HCT116 (cell line): ENCODE measurements around the gene UBR3. TPM values are rescaled to one million over a fixed set of nuclear protein-coding genes. Genes with fewer than 3 reads are reported as not detected.

Experiments
- ATAC-seq: fragments of 200-7000 bp; cut with Tn5 transposase; 2 replicates; pipeline ENCODE4 v1.9.1; 2020; ENCODE audit warnings: mild to moderate bottlenecking, moderate library complexity
- BruUV-seq: library from RNA; stranded (reverse); fragments of 400-500 nt; replicated peaks from 2 replicates; lab custom pipeline; 2021; lab: Mats Ljungman, UMichigan
- CTCF ChIA-PET: fragments of 300-600 bp; sonication (Branson Sonifier 250); formaldehyde crosslinking; loops from one replicate; lab custom pipeline; 2021; ENCODE audit warnings: antibody characterized with exemption; lab: Charles Lee
- POLR2A ChIA-PET: fragments of 300-600, 350-600 bp; sonication (Branson Sonifier 250); formaldehyde crosslinking; loops from one replicate; lab custom pipeline; 2021; ENCODE audit warnings: antibody characterized with exemption; lab: Charles Lee
- RAD21 ChIA-PET, 2 experiments: fragments of 300-600 bp; sonication (Branson Sonifier 250); formaldehyde crosslinking; loops; one replicate each; lab custom pipeline; 2023; ENCODE audit warnings: low total read pairs in 2 of 2; ENCODE audit not compliant: uncharacterized antibody in 2 of 2, unreplicated experiment in 2 of 2, low non-redundant PET in 1 of 2; lab: Charles Lee
- DNase-seq: peaks from one replicate; pipeline ENCODE4 v3.0.0-alpha.2; 2010; ENCODE audit warnings: low read depth, low spot score
- H2AFZ ChIP-seq: fragments of 200-600 bp; shearing (Covaris generic), sonication (generic); 2 replicates; pipeline ENCODE4 v1.6.1; 2017; ENCODE audit warnings: low read depth, mixed run types, mixed read lengths, antibody characterized with exemption, low read length; ENCODE audit not compliant: poor library complexity, severe bottlenecking
- H3K27ac ChIP-seq: 2 replicates; pipeline ENCODE4 v1.5.1; 2012; ENCODE audit warnings: low read depth, low read length
- H3K27me3 ChIP-seq: fragments of 200-600 bp; sonication (generic); 2 replicates; pipeline ENCODE4 v1.6.1; 2016; ENCODE audit warnings: mixed run types, low read length, mixed read lengths; ENCODE audit not compliant: insufficient read depth
- H3K36me3 ChIP-seq, 2 experiments: fragments of 200-500 bp in 1 of 2; fragments of 200-600 bp in 1 of 2; sonication (Bioruptor generic) in 1 of 2; sonication (generic) in 1 of 2; 2 replicates each; pipeline versions ENCODE4 v1.5.1 to v1.6.1; 2014 to 2016; ENCODE audit warnings: low read length in 2 of 2, inconsistent platforms in 1 of 2, mixed read lengths in 1 of 2, mixed run types in 1 of 2; ENCODE audit not compliant: insufficient read depth in 2 of 2, control insufficient read depth in 1 of 2
- H3K4me1 ChIP-seq, 2 experiments: fragments of 200-600 bp in 1 of 2; sonication (generic) in 1 of 2; 2 replicates each; pipeline versions ENCODE4 v1.5.1 to v1.6.1; 2012 to 2017; ENCODE audit warnings: low read length in 2 of 2, inconsistent platforms in 1 of 2, mild to moderate bottlenecking in 1 of 2, mixed read lengths in 1 of 2, mixed run types in 1 of 2, moderate library complexity in 1 of 2; ENCODE audit not compliant: insufficient read depth in 2 of 2, control insufficient read depth in 1 of 2
- H3K4me2 ChIP-seq: fragments of 200-600 bp; sonication (generic); 2 replicates; pipeline ENCODE4 v1.6.1; 2017; ENCODE audit warnings: mixed run types, low read length, mixed read lengths
- H3K4me3 ChIP-seq, 2 experiments: fragments of 200-600 bp in 1 of 2; sonication (generic) in 1 of 2; replicated peaks in 1 of 2; 2 replicates each; pipeline ENCODE4 v1.5.1; 2011 to 2016; ENCODE audit warnings: low read length in 2 of 2, control low read depth in 1 of 2, low read depth in 1 of 2, mild to moderate bottlenecking in 1 of 2, mixed read lengths in 1 of 2, mixed run types in 1 of 2
- H3K79me2 ChIP-seq: fragments of 200-600 bp; sonication (generic); 2 replicates; pipeline ENCODE4 v1.6.1; 2017; ENCODE audit warnings: mild to moderate bottlenecking, mixed run types, low read length, moderate library complexity, mixed read lengths; ENCODE audit not compliant: insufficient read depth
- H3K9ac ChIP-seq: fragments of 200-600 bp; sonication (generic); 2 replicates; pipeline ENCODE4 v1.6.1; 2016; ENCODE audit warnings: low read length, mixed read lengths
- H3K9me2 ChIP-seq: fragments of 200-600 bp; sonication (generic), shearing (Covaris generic); 2 replicates; pipeline ENCODE4 v1.6.1; 2017; ENCODE audit warnings: mixed run types, mild to moderate bottlenecking, moderate library complexity; ENCODE audit not compliant: insufficient read depth
- H3K9me3 ChIP-seq, 2 experiments: fragments of 200-500 bp in 1 of 2; fragments of 200-600 bp in 1 of 2; sonication (Bioruptor generic) in 1 of 2; sonication (generic) in 1 of 2; 2 replicates each; pipeline ENCODE4 v1.6.1; 2014 to 2017; ENCODE audit warnings: low read length in 2 of 2, mixed read lengths in 2 of 2, inconsistent platforms in 1 of 2, low read depth in 1 of 2, mild to moderate bottlenecking in 1 of 2, mixed run types in 1 of 2, moderate library complexity in 1 of 2; ENCODE audit not compliant: control insufficient read depth in 1 of 2, insufficient read depth in 1 of 2
- H4K20me1 ChIP-seq: fragments of 200-600 bp; sonication (generic), shearing (Covaris generic); 2 replicates; pipeline ENCODE4 v1.6.1; 2017; ENCODE audit warnings: mixed run types, mild to moderate bottlenecking, moderate library complexity; ENCODE audit not compliant: insufficient read depth
- CTCF ChIP-seq, 3 experiments: fragments of 200-600 bp in 1 of 3; sonication (generic) in 1 of 3; IDR thresholded peaks in 2 of 3; conservative IDR thresholded peaks in 1 of 3; 2 replicates each; pipeline ENCODE4 v1.5.1; 2012 to 2017; ENCODE audit warnings: low read depth in 2 of 3, low read length in 2 of 3, antibody characterized with exemption in 1 of 3, borderline replicate concordance in 1 of 3, control low read depth in 1 of 3, mild to moderate bottlenecking in 1 of 3, mixed read lengths in 1 of 3, mixed run types in 1 of 3, moderate library complexity in 1 of 3; ENCODE audit not compliant: insufficient read depth in 1 of 3
- EGR1 ChIP-seq: IDR thresholded peaks from 2 replicates; pipeline ENCODE4 v1.6.1; 2012; ENCODE audit warnings: low read depth
- ELF1 ChIP-seq: IDR thresholded peaks from 2 replicates; pipeline ENCODE4 v1.6.1; 2012; ENCODE audit warnings: low read depth, borderline replicate concordance
- POLR2AphosphoS5 ChIP-seq: IDR thresholded peaks from 2 replicates; pipeline ENCODE4 v1.6.1; 2011; ENCODE audit warnings: mild to moderate bottlenecking, low read depth, low read length, moderate library complexity
- SP1 ChIP-seq: IDR thresholded peaks from 2 replicates; pipeline ENCODE4 v1.6.1; 2012; ENCODE audit warnings: low read depth
- SRF ChIP-seq: IDR thresholded peaks from 2 replicates; pipeline ENCODE4 v1.6.1; 2012; ENCODE audit warnings: low read depth
- TCF7L2 ChIP-seq: IDR thresholded peaks from 2 replicates; pipeline ENCODE4 v1.7.0; 2011; ENCODE audit warnings: borderline replicate concordance, inconsistent platforms; ENCODE audit not compliant: insufficient read depth, insufficient read length; ENCODE audit errors: extremely low read depth
- YY1 ChIP-seq: IDR thresholded peaks from 2 replicates; pipeline ENCODE4 v1.6.1; 2011; ENCODE audit warnings: low read length, low read depth, moderate library complexity, mild to moderate bottlenecking; ENCODE audit not compliant: insufficient replicate concordance; ENCODE audit errors: extremely low read depth
- intact Hi-C: fragments of 100-400 bp; cut with micrococcal nuclease; formaldehyde crosslinking; loops from 2 replicates; pipeline ENCODE4 v1.10.0; 2022
- total RNA-seq: library from RNA; stranded (reverse); gene quantifications from one replicate; pipeline ENCODE4 v1.2.1, GENCODE V29; 2021; ENCODE audit not compliant: unreplicated experiment

Gene UBR3
- total RNA-seq, 1 experiment from 2014 or later = 29.5 TPM

- Histone ChIP-seq H4K20me1 (no peaks in the 10 kb centered on the region), H3K9me3 (no peaks in the 10 kb centered on the region), H3K4me3 (no peak overlapping the region)
- ChIA-PET POLR2A (no interaction called here), CTCF (no interaction called here)
- no peak for DNase-seq
- intact Hi-C loops = no loop called here
- TF ChIP-seq SP1 (no peak), ELF1 (no peak), YY1 (no peak), TCF7L2 (no peak), SRF (no peak), EGR1 (no peak), CTCF (IDR thresholded peaks at IDR 0.05 in 2 of 3, conservative IDR thresholded peaks at IDR 0.05 in 1 of 3; ENCODE audit: borderline replicate concordance in 1 of 3, insufficient read depth in 1 of 3, low read depth in 2 of 3, low read length in 2 of 3) (no peak), POLR2AphosphoS5 (no peak)
- TF ChIP-seq, all 23 proteins: peak for 0
- no TSS peak for BruUV-seq
- no peak overlapping the region for H3K27ac ChIP-seq
- no peak for ATAC-seq
- no peaks in the 10 kb centered on the region for H3K79me2 ChIP-seq
- H2AFZ ChIP-seq = no peak overlapping the region
- RAD21 ChIA-PET = no interaction called here
- H3K27me3 ChIP-seq = no peaks in the 10 kb centered on the region
- H3K4me1 ChIP-seq = no peaks in the 10 kb centered on the region
- H3K9ac ChIP-seq = no peak overlapping the region
- H3K4me2 ChIP-seq = no peak overlapping the region
- no peaks in the 10 kb centered on the region for H3K36me3 ChIP-seq
- no peaks in the 10 kb centered on the region for H3K9me2 ChIP-seq
Measured at GRCh38 chr2:170101789-170102188, 274.5 kb downstream of the UBR3 start.
